HepG2 (cell line): ENCODE data around the gene MAGED1. TPM values are rescaled to one million over a fixed set of nuclear protein-coding genes. Genes with fewer than 3 reads are reported as not detected.

ENCODE experiments used
- ATF2 ChIP-seq: sonication (generic); formaldehyde crosslinking; IDR thresholded peaks from 2 replicates; pipeline ENCODE4 v1.4.0; 2020; ENCODE audit warnings: missing genetic modification reagents
- HNRNPH1 ChIP-seq: fragments of 200-400 bp; formaldehyde crosslinking; optimal IDR thresholded peaks from 2 replicates; pipeline ENCODE3; 2017; ENCODE audit warnings: mild to moderate bottlenecking, low read depth, low read length
- HOMEZ ChIP-seq: IDR thresholded peaks from 2 replicates; pipeline ENCODE4 v1.6.1; 2016; ENCODE audit warnings: low read depth
- LRRFIP1 ChIP-seq: sonication (generic); formaldehyde crosslinking; conservative IDR thresholded peaks from 2 replicates; pipeline ENCODE4 v1.4.0; 2020; ENCODE audit warnings: missing genetic modification reagents
- MYPOP ChIP-seq: sonication (generic); formaldehyde crosslinking; IDR thresholded peaks from 2 replicates; pipeline ENCODE4 v1.8.1; 2023; ENCODE audit warnings: mild to moderate bottlenecking, moderate library complexity, missing genetic modification reagents
- ZNF142 ChIP-seq: sonication (generic); formaldehyde crosslinking; IDR thresholded peaks from 2 replicates; pipeline ENCODE4 v1.4.0; 2020; ENCODE audit warnings: missing genetic modification reagents
- ZNF180 ChIP-seq: sonication (generic); formaldehyde crosslinking; IDR thresholded peaks from 2 replicates; pipeline ENCODE4 v1.4.0; 2020; ENCODE audit warnings: low read depth, missing genetic modification reagents, borderline replicate concordance
- ZNF232 ChIP-seq: sonication (generic); formaldehyde crosslinking; IDR thresholded peaks from 2 replicates; pipeline ENCODE4 v1.4.0; 2020; ENCODE audit warnings: missing genetic modification reagents, borderline replicate concordance
- ZNF746 ChIP-seq: sonication (generic); formaldehyde crosslinking; IDR thresholded peaks from 2 replicates; pipeline ENCODE4 v1.8.0; 2022; ENCODE audit warnings: mild to moderate bottlenecking, missing genetic modification reagents
- polyA plus RNA-seq, 8 experiments: library from polyadenylated mRNA; depleted of rRNA in 3 of 8; stranded (reverse) in 7 of 8; unstranded in 1 of 8; fragments of >200 nt; fragmentation: Illumina TruSeq in 4 of 8; extraction: Trizol in 4 of 8; gene quantifications; 2 replicates each; pipeline versions ENCODE4 v1.2.1 to v1.2.3, GENCODE V29; 2011 to 2016; ENCODE audit warnings: low read depth in 4 of 8, missing spikeins in 1 of 8, mixed read lengths in 1 of 8; ENCODE audit not compliant: insufficient read depth in 1 of 8
- total RNA-seq, 5 experiments: library from RNA; depleted of rRNA; stranded (reverse); fragments of >200 nt; fragmentation: Illumina TruSeq; extraction: Trizol; gene quantifications; 2 replicates each; pipeline ENCODE4 v1.2.3, GENCODE V29; 2016; ENCODE audit warnings: low read depth in 1 of 5

MAGED1 gene
- total and polyA plus RNA-seq, 2 of the 13 experiments (the other 11 are each of a cell fraction or from before 2014, with no cell fraction given): 105 to 137 TPM

- TF ChIP-seq MYPOP (CRISPR knock-in tag) (no peak), ZNF232 (CRISPR knock-in tag) (no peak), ATF2 (CRISPR knock-in tag) (no peak), HOMEZ (CRISPR knock-in tag) (no peak), ZNF180 (CRISPR knock-in tag) (no peak), LRRFIP1 (CRISPR knock-in tag) (no peak), HNRNPH1 (no peak), ZNF746 (CRISPR knock-in tag) (no peak), ZNF142 (no peak)
Observed at GRCh38 chrX:51866210-51866609, 27.2 kb upstream of the MAGED1 start (continued).
